DMS 273 treated with DMSO at 0.1 percent for 48 hours (cell line): Measurements from ENCODE around the gene NACAD.

Experiments
- DNase-seq: peaks from one replicate; lab custom pipeline; 2025; lab: John Stamatoyannopoulos, UW

The NACAD gene

GRCh38 chr7:45075355-45075644, 13.5 kb downstream of the NACAD start:
- no peak for DNase-seq

GRCh38 chr7:45074528-45075354, 14.0 kb downstream of the NACAD start:
- no peak for DNase-seq

DNA sequence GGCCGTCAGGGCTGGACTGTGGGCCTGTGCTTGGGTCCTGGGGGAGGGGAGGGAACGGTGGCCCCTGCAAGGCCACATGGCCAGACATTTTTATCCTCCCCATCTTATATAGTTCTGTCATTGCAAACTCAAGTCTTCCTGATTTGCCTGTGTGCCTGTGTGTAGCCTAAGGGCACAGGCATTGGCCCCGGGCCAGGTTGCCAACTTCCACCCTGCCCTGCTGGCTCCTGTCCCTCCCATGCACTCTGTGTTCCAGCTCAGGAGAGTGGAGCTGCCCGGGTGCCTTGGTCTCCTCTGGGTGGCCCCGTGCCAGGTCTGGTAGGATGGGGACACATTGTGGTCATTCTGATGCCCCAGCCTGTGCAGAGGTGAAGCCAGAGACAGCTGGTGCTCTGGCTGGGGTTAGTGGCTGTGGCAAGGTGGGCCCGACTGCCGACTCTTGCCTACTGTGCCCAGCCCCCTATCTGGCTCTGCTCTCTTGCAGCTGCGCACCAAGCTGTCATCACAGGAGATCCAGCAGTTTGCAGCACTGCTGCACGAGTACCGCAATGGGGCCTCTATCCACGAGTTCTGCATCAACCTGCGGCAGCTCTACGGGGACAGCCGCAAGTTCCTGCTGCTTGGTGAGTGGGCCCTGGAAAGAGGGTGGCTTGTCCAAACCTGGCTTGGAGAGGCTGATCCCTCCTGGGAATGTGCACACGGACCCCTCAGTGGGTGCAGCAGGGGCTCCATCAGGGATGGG, 14.8 kb downstream of the NACAD start:
- no peak for DNase-seq

DNA sequence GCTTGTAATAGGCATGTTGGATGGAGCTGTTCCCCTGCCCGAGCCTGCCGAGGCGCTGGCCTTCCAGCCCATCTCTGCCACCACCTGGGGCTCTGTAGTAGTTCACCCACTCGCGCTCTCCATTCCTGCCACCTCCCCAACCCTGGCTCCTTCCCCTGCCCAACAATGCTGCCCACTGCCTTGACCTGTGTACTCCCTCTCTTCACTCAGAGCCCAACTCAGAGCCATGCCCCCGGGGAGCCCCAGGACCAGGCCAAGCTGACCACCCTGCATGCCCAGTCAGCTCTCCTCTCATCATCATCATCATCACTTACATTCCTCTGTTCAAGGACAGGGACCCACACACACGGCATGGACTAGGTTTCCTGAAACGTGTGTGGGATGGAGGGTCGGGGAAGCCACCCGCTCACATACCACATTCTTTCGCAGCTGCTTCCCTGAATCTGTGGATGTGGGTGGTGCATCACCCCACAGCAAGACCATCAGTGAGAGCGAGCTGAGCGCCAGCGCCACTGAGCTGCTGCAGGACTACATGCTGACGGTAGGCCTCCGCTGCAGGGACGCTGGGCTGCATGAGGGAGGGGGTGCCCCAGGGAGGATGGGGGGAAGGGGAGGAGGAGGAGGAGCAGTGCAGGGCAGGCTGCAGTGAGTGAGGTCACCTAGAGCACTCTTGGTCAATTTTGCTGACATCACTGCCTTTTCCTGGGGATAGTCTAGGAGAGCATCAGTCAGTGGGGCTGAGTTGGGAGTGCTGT, 15.6 kb downstream of the NACAD start:
- no peak for DNase-seq

DNA sequence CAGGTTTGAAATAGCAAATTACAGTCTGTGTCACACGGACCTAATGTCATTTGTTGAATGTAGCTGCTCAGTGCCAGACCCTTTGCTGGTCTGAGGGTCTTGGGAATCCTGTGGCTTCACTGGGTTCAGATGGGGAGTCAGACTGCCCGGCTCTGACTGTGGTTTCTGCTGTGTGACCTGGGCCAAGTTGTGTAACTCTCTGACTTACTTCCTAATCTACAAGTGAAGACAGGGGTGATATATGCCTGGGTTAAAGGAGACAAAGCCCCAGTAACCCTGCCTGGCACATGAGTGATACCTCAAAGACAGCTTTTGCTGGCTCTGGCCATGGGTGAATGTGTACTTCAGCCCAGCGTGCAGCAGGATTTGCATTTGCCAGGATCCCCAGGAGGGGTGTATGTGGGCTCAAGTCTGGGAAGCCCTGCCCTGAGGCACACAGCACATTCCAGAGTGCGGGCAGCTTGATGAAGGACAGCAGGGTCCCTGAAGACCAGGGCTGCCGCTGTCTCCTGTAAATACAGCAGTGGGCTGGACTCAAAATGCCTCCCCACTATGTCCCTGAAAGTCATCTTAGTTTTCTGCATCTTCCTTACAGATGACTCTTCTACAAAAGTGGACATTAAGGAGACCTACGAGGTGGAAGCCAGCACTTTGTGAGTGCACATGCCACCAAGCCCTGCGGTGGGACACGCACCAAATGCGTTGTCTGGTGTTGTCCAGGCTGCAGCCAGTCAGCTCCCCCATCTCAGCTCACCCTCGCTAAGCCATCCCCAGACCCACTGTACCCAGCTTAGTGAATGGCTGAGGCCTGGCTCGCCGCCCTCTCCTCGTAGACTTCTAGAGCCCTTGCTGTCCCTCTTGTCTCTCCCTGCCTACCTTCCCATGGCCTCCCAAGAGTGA, 16.4 kb downstream of the NACAD start:
- no peak for DNase-seq

- DNase-seq = no peak
Observed at GRCh38 chr7:45071528-45071927, 17.2 kb downstream of the NACAD start.

DNA sequence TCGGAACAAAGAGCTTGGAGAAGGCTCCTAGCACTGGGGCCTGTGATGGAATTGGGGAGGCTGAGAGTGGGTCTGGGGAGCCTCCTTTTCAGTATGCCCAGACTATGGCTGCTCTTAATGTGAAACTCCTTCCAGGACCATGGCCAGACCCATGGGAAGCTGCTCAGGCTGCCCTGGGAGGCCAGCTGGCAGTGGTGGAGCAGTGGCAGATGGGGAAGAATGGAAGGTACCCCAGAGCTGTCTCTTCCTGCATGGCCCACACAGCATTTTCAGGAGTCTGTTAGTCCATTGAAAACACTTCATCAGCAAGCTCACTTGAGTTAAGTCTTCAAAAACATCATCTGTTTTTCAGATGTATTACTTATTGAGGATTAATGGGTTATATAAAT, 18.5 kb downstream of the NACAD start:
- DNase-seq = peak; percentile 22

DNA sequence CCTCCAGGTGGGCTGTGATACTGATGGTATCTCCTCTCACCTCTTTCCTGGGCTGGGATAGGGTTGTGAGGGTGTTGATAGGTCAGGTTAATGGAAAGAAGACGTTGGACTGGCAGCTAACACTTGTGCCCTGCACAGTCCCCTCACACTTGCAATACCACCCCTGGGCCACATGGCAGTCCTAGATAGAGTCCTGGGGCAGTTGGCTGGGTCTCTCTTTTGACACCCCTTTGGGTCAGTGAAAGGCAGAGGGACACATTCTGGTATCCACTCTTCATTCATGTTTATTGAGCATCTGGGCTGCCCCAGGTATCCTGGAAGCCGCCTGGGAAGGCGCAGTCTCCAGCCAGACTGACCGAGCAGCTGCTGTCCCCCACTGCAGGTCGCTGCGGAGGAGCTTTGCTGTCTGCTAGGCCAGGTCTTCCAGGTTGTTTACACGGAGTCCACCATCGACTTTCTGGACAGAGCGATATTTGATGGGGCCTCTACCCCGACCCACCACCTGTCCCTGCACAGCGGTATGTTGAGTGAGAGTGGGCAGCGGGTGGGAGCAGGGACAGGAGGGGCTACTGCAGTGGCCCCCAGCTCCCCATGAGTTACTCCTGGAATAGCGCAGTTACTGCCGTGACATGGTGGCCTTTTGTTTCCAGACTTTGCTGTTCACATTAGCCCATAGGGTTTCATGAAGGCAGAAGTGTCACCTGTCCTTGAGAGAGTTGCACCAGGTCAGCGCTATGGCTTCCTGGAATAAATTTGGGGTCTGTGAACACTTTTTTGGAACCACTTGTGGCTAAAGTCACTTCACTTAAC, 19.1 kb downstream of the NACAD start:
- DNase-seq = no peak

GRCh38 chr7:45068236-45069023, 20.3 kb downstream of the NACAD start:
- no peak for DNase-seq

- no peak for DNase-seq
Observed at GRCh38 chr7:45067582-45067981, 21.2 kb downstream of the NACAD start.

DNA sequence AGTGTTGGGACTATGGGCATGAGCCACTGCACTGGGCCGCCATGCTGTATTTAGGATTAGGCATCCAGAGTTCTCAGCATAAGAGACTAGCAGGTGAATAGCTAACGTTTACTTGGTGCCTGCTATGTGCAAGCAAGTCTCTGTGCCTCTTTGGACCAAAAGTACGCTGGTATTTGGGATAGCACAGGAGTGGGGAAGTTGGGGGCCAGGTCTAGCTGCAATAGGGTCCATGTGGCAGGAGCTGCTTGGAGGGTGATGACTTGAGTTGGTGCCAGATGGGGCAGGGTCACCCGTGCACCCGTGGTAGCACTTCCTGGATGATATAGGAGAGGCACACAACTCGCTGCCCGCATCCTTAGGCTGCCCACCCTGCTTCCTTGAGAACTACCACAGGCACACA, 22.4 kb downstream of the NACAD start:
- DNase-seq = no peak

DNA sequence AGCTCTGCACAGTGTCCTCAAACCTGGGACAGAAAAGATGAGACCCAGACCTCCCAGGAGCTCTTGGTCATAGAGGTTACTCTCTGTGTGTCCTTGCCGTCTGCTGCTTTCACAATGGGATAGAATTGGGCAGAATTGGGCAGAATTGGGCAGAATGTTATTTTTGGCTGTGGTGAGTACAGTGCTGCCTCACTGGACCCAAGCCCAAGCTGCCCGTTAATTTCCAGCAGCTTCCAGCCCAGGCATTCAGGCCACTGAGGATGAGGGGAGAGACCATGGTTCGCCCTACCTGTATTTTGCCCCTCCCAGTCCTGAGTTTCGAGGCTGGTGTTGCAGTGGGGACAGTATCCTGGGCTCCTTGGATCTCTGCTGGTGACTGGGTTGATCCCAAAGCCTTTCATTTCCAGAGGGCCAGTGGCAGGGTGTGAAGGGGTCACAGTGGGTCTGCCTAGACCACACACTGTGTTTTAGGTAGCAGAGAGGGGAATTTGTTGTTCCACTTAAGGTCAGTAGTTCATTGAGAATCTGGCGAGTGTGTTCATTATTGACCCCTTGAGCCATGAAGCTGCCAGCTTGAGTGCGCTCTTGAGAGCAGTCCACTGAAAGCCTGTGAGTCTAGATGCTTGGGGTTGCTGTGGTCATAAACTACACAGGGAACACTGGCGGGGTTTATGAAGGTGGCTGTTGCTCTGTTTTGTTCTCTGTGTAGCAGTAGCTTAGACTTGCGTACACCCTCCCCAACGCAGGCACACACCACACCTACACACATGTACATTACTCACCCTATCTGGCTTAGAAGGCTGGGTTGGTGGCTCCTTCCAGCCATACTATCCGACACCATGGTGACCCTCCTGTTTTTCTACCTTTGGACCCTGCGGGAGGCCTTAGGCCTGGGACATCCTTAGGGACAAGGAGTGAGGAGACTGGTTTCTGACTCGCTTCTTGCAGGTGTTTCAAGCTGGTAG, 23.5 kb downstream of the NACAD start:
- no peak for DNase-seq

- DNase-seq = no peak
Observed at GRCh38 chr7:45064047-45064725, 24.6 kb downstream of the NACAD start.

- no peak for DNase-seq
Observed at GRCh38 chr7:45061806-45062425, 26.9 kb downstream of the NACAD start.

- no peak for DNase-seq
Observed at GRCh38 chr7:45061352-45061751, 27.4 kb downstream of the NACAD start.

GRCh38 chr7:45060295-45060694, 28.5 kb downstream of the NACAD start:
- no peak for DNase-seq

- DNase-seq = no peak
Observed at GRCh38 chr7:45057878-45058277, 30.9 kb downstream of the NACAD start.
